K562 (cell line): ENCODE data around the gene TAS1R3. TPM values are rescaled to one million over a fixed set of nuclear protein-coding genes. Genes with fewer than 3 reads are reported as not detected.

ENCODE experiments used
- REST ChIP-seq, 2 experiments: fragments of 450-650 bp; formaldehyde crosslinking in 1 of 2; IDR thresholded peaks; 2 replicates each; pipeline versions ENCODE4 v1.4.0 to v1.6.1; 2014 to 2020; ENCODE audit warnings: mild to moderate bottlenecking in 2 of 2, borderline replicate concordance in 1 of 2, low read depth in 1 of 2
- polyA plus RNA-seq, 8 experiments: library from polyadenylated mRNA; depleted of rRNA in 4 of 8; stranded (reverse) in 5 of 8; unstranded in 3 of 8; fragments of >200 nt; fragmentation: Nextera tagmentation in 2 of 8; fragmentation: Illumina TruSeq in 1 of 8; extraction: Ambion mirVana in 2 of 8; extraction: Trizol in 1 of 8; gene quantifications; 2 replicates each; pipeline versions ENCODE4 v1.2.1 to v1.2.3, GENCODE V29; 2011 to 2014; ENCODE audit warnings: inconsistent platforms in 1 of 8, missing spikeins in 1 of 8
- total RNA-seq, 7 experiments: library from RNA; depleted of rRNA in 6 of 7; stranded (reverse); fragments of >200 nt in 6 of 7; fragmentation: Illumina TruSeq in 2 of 7; extraction: Trizol in 2 of 7; gene quantifications; 2 replicates each; pipeline versions ENCODE4 v1.2.1 to v1.2.3, GENCODE V29; 2011 to 2021; ENCODE audit warnings: low replicate concordance in 1 of 7

The TAS1R3 gene
- total and polyA plus RNA-seq, 9 of the 15 experiments (the other 6 are each of a cell fraction or from before 2014, with no cell fraction given) = 0.07 to 0.13 TPM; not detected in 7

DNA sequence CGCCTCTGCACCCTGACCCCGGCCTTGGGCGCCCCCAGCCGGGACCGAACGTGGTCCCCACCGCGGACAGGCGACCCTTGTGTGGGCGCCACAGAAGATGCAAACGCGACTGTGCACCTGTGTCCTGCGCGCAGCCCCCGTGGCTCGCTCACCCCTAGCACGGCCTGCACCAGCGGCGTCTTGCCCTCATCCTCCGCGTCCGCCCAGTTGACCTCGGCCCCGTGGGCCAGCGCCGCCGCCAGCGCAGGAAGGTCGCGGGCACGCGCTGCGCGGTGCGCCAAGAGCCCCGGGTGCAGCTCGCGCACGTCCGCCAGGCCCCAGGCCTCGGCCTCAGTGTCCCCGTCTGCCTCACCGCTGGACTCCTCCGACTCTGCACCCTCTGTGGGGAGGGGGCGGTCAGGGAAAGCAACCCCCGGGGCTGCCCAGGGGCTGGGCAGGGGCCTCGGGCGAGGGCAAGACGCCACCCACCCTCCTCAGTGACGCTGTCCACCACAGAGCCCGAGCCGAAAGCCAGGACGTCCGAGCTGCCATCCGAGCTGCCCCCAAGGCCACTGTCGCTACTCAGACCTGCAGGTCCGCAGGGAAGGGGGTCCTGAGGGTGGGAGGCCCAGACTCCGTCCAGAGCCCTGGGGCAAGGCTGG is 36.7 kb upstream of the TAS1R3 start (continued):
- TF ChIP-seq REST (IDR thresholded peaks at IDR 0.05; ENCODE audit: borderline replicate concordance) = no peak
- 0 out of 2 replicates have a peak, but pooled peaks have one; percentile 47 for TF ChIP-seq REST (CRISPR knock-in tag; IDR thresholded peaks at IDR 0.05; ENCODE audit: low read depth)
